Measurements from ENCODE around the gene ZDHHC8.

DNA sequence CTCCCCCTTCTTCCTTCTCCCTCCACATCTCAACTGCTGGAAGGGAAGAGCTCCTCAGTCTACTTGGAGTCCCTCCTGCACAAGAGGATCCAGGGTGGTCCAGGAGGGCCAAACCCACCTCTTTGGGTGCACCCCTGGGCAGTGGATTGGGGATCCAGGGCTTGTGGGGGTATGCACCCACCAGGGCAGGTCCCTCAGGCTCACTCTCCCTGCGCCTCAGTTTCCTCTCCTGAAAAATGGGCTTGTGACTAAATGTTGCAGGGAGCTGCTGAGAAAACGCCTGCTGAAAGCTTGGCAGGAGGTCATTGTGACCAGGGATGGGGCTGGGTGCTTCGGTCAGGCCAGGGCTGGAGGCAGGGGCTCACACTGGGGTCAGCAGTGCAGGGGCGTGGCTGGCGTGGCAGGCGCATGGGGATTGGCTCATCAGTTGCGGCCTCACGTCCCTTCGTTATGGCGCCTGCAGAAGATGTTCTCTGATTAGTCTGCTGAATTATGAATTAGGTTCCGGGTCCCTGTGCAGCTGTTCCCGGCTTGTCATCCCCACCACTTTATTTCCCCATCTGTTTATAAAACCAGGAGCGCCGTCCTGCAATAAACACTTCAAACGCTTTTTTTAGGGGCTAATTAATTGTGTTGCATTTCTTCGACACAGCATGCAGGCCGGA, 44.9 kb downstream of the ZDHHC8 start:
- TF ChIP-seq, protein P1, sequence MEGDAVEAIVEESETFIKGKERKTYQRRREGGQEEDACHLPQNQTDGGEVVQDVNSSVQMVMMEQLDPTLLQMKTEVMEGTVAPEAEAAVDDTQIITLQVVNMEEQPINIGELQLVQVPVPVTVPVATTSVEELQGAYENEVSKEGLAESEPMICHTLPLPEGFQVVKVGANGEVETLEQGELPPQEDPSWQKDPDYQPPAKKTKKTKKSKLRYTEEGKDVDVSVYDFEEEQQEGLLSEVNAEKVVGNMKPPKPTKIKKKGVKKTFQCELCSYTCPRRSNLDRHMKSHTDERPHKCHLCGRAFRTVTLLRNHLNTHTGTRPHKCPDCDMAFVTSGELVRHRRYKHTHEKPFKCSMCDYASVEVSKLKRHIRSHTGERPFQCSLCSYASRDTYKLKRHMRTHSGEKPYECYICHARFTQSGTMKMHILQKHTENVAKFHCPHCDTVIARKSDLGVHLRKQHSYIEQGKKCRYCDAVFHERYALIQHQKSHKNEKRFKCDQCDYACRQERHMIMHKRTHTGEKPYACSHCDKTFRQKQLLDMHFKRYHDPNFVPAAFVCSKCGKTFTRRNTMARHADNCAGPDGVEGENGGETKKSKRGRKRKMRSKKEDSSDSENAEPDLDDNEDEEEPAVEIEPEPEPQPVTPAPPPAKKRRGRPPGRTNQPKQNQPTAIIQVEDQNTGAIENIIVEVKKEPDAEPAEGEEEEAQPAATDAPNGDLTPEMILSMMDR (conservative IDR thresholded peaks at IDR 0.05 in 1 of 2, IDR thresholded peaks at IDR 0.05 in 1 of 2; ENCODE audit: extremely low read depth in 1 of 2, insufficient read depth in 1 of 2, low read depth in 1 of 2, low read length in 2 of 2) = no peak
- no peak for TF ChIP-seq EZH2 (IDR thresholded peaks at IDR 0.05; ENCODE audit: borderline replicate concordance, low read length)
